OCI-LY7 (cell line): Measurements from ENCODE around the gene ATF7. TPM values are rescaled to one million over a fixed set of nuclear protein-coding genes. Genes with fewer than 3 reads are reported as not detected.
A peak's percentile ranks its signal among the peaks of the same experiment; 100 is the strongest.

ENCODE experiments used
- BruUV-seq: library from RNA; stranded (reverse); fragments of 400-500 nt; replicated peaks from 2 replicates; lab custom pipeline; 2021; lab: Mats Ljungman, UMichigan
- CTCF ChIA-PET: fragments of 300-600 bp; sonication (Branson Sonifier 250); formaldehyde crosslinking; loops from one replicate; lab custom pipeline; 2022; ENCODE audit warnings: antibody characterized with exemption; ENCODE audit not compliant: unreplicated experiment; lab: Charles Lee
- POLR2A ChIA-PET: fragments of 300-600 bp; sonication (Branson Sonifier 250); formaldehyde crosslinking; loops from one replicate; lab custom pipeline; 2022; ENCODE audit warnings: antibody characterized with exemption; lab: Charles Lee
- DNase-seq: peaks from one replicate; pipeline ENCODE4 v3.0.0-alpha.2; 2015; ENCODE audit warnings: low spot score
- H2AFZ ChIP-seq: fragments of 200-600 bp; sonication (generic), shearing (Covaris generic); 2 replicates; pipeline ENCODE4 v1.6.1; 2014; ENCODE audit warnings: mild to moderate bottlenecking, antibody characterized with exemption, low read length, moderate library complexity
- H3K27ac ChIP-seq: fragments of 200-600 bp; sonication (generic); 2 replicates; pipeline ENCODE4 v1.5.1; 2014; ENCODE audit warnings: mixed run types, low read depth, mild to moderate bottlenecking, moderate library complexity, low read length, inconsistent platforms; ENCODE audit not compliant: poor library complexity, severe bottlenecking
- H3K36me3 ChIP-seq: fragments of 200-600 bp; sonication (generic); 2 replicates; pipeline ENCODE4 v1.6.1; 2014; ENCODE audit warnings: mild to moderate bottlenecking, antibody characterized with exemption, low read length, moderate library complexity, mixed read lengths; ENCODE audit not compliant: insufficient read depth
- H3K4me1 ChIP-seq: fragments of 200-600 bp; sonication (generic); 2 replicates; pipeline ENCODE4 v1.5.1; 2014; ENCODE audit warnings: mild to moderate bottlenecking, low read length; ENCODE audit not compliant: insufficient read depth, poor library complexity, severe bottlenecking
- H3K4me2 ChIP-seq: fragments of 200-600 bp; sonication (generic); 2 replicates; pipeline ENCODE4 v1.6.1; 2014; ENCODE audit warnings: mild to moderate bottlenecking, low read length
- H3K4me3 ChIP-seq: fragments of 200-600 bp; sonication (generic); 2 replicates; pipeline ENCODE4 v1.5.1; 2014; ENCODE audit warnings: mild to moderate bottlenecking, low read depth, low read length; ENCODE audit not compliant: poor library complexity, severe bottlenecking
- H3K79me2 ChIP-seq: fragments of 200-600 bp; sonication (generic); 2 replicates; pipeline ENCODE4 v1.6.1; 2016; ENCODE audit warnings: low read depth, mild to moderate bottlenecking, low read length, moderate library complexity, mixed read lengths; ENCODE audit not compliant: insufficient read depth
- H3K9me2 ChIP-seq: fragments of 200-600 bp; sonication (generic); 2 replicates; pipeline ENCODE4 v1.6.1; 2016; ENCODE audit warnings: mild to moderate bottlenecking, low read length, mixed read lengths; ENCODE audit not compliant: insufficient read depth
- H3K9me3 ChIP-seq: fragments of 200-600 bp; sonication (generic); 2 replicates; pipeline ENCODE4 v1.6.1; 2014; ENCODE audit warnings: mild to moderate bottlenecking, mixed run types, low read length, mixed read lengths
- H4K20me1 ChIP-seq: fragments of 200-600 bp; sonication (generic); 2 replicates; pipeline ENCODE4 v1.6.1; 2014; ENCODE audit warnings: mild to moderate bottlenecking, antibody characterized with exemption, low read length, moderate library complexity, mixed read lengths; ENCODE audit not compliant: insufficient read depth
- CTCF ChIP-seq: fragments of 200-600 bp; sonication (generic); conservative IDR thresholded peaks from 2 replicates; pipeline ENCODE4 v1.5.1; 2014; ENCODE audit warnings: mild to moderate bottlenecking, antibody characterized with exemption, low read length, moderate library complexity, mixed read lengths
- EZH2phosphoT487 ChIP-seq: fragments of 200-600 bp; sonication (generic); IDR thresholded peaks from 2 replicates; pipeline ENCODE4 v1.6.1; 2018; ENCODE audit warnings: low read depth, borderline replicate concordance, mild to moderate bottlenecking, mixed run types, antibody characterized with exemption, low read length, moderate library complexity, mixed read lengths
- intact Hi-C: fragments of 100-400 bp; cut with micrococcal nuclease; formaldehyde crosslinking; loops from one replicate; pipeline ENCODE4 v1.10.0; 2022; ENCODE audit not compliant: unreplicated experiment
- total RNA-seq, 2 experiments: library from RNA; depleted of rRNA in 1 of 2; stranded (reverse); fragments of >200 nt in 1 of 2; shearing (Covaris generic) in 1 of 2; gene quantifications; 2 replicates each; pipeline ENCODE4 v1.2.3, GENCODE V29; 2014 to 2022

ATF7 gene
- total RNA-seq, 2 experiments from 2014 or later: 6.8 to 23.2 TPM

GRCh38 chr12:53625373-53625945 is 723 bp downstream of the ATF7 start:
- DNase-seq: no peak
- Histone ChIP-seq H3K4me2 (peak overlapping the region; percentile 97), H4K20me1 (no peaks in the 10 kb centered on the region), H3K9me2 (no peaks in the 10 kb centered on the region), H3K79me2 (peaks cover 46% of the 10 kb centered on the region), H3K27ac (peak overlapping the region; percentile 35), H3K9me3 (no peaks in the 10 kb centered on the region), H2AFZ (peak overlapping the region; percentile 33; the same call in 1 of the 2 replicates), H3K36me3 (no peaks in the 10 kb centered on the region), H3K4me3 (peak overlapping the region; percentile 90), H3K4me1 (peaks cover 29% of the 10 kb centered on the region)
- TSS peak; percentile 52 for BruUV-seq
- CTCF ChIA-PET: interaction anchor here (0.5 to 1.5 kb wide), 2 partner anchors 50 to 699 kb away, joined by 4 to 5 read pairs; partner anchors contain the start of genes ATP5MC2 and COPZ1
- TF ChIP-seq EZH2phosphoT487 (no peak), CTCF (no peak)
- POLR2A ChIA-PET: interaction anchor here (0.7 to 1.6 kb wide), 9 partner anchors 8 to 158 kb away, joined by 3 to 7 read pairs (median 4); partner anchors contain the start of gene TARBP2
- intact Hi-C loops: loop anchor here (5.0 kb wide), 2 partner anchors 127 to 243 kb away; partner anchors contain the start of genes CISTR and SP1

GRCh38 chr12:53624956-53625355 is 1.2 kb downstream of the ATF7 start:
- peak overlapping the region; percentile 35 for H3K27ac ChIP-seq
- peak; percentile 24 for DNase-seq
- intact Hi-C loops: loop anchor here (5.0 kb wide), 2 partner anchors 127 to 243 kb away; partner anchors contain the start of genes CISTR and SP1
- H3K36me3 ChIP-seq: no peaks in the 10 kb centered on the region
- TF ChIP-seq EZH2phosphoT487: no peak
- TF ChIP-seq CTCF: no peak
- H3K9me3 ChIP-seq: no peaks in the 10 kb centered on the region
- H3K4me1 ChIP-seq: peaks cover 29% of the 10 kb centered on the region
- ChIA-PET POLR2A (interaction anchor here (0.7 to 1.6 kb wide), 5 partner anchors 8 to 603 kb away, joined by 3 to 6 read pairs (median 3); partner anchors contain the start of gene TARBP2), CTCF (interaction anchor here (0.5 to 1.5 kb wide), 2 partner anchors 51 to 64 kb away, joined by 3 to 5 read pairs; partner anchors contain the start of gene ATP5MC2)
- no peak overlapping the region for H2AFZ ChIP-seq
- peaks cover 47% of the 10 kb centered on the region for H3K79me2 ChIP-seq
- H3K4me2 ChIP-seq: peak overlapping the region; percentile 97
- H4K20me1 ChIP-seq: no peaks in the 10 kb centered on the region
- BruUV-seq: no TSS peak
- H3K9me2 ChIP-seq: no peaks in the 10 kb centered on the region
- peak overlapping the region; percentile 90 for H3K4me3 ChIP-seq

- CTCF ChIA-PET: interaction anchor here (0.5 kb wide), 1 partner anchor 64 kb away, joined by 3 read pairs; no protein-coding TSS in a partner anchor
- Histone ChIP-seq H2AFZ (no peak overlapping the region), H4K20me1 (no peaks in the 10 kb centered on the region), H3K4me1 (peaks cover 34% of the 10 kb centered on the region), H3K4me2 (peak overlapping the region; percentile 97), H3K9me3 (no peaks in the 10 kb centered on the region), H3K36me3 (no peaks in the 10 kb centered on the region), H3K9me2 (no peaks in the 10 kb centered on the region), H3K79me2 (peaks cover 52% of the 10 kb centered on the region), H3K27ac (peak overlapping the region; percentile 35), H3K4me3 (peak overlapping the region; percentile 90)
- TF ChIP-seq EZH2phosphoT487: no peak
- no peak for TF ChIP-seq CTCF
- DNase-seq: no peak
- no TSS peak for BruUV-seq
- intact Hi-C loops: no loop called here
- POLR2A ChIA-PET: interaction anchor here (0.5 to 2.4 kb wide), 8 partner anchors 11 to 603 kb away, joined by 3 to 12 read pairs (median 3); partner anchors contain the start of genes ATP5MC2 and SPRYD3
These were observed 1.7 kb downstream of the ATF7 start for GRCh38 chr12:53624458-53624857.
